ENCODE results near the gene SLC16A1.

- no peak for TF ChIP-seq EZH2phosphoT487 (IDR thresholded peaks at IDR 0.05; ENCODE audit: insufficient read depth, low read depth)
- no peak for TF ChIP-seq EZH2 (IDR thresholded peaks at IDR 0.05; ENCODE audit: insufficient read depth, poor library complexity, severe bottlenecking)
Observed at GRCh38 chr1:112992780-112993179, 36.8 kb upstream of the SLC16A1 start.

Measured in GM23248 (cell line).